Glomerular endothelial cell (primary cell): ENCODE data around the gene KIF26A. TPM values are rescaled to one million over a fixed set of nuclear protein-coding genes. Genes with fewer than 3 reads are reported as not detected.

Experiments
- DNase-seq: peaks from one replicate; pipeline ENCODE4 v3.0.0-alpha.2; 2011; ENCODE audit warnings: low read depth, low spot score; ENCODE audit errors: extremely low read depth
- total RNA-seq: library from RNA; depleted of rRNA; stranded (reverse); fragments of >200 nt; gene quantifications from 2 replicates; pipeline ENCODE4 v1.2.3, GENCODE V29; 2015

Gene KIF26A
- total RNA-seq, 1 donor from 2014 or later, result 19.8 TPM

DNA sequence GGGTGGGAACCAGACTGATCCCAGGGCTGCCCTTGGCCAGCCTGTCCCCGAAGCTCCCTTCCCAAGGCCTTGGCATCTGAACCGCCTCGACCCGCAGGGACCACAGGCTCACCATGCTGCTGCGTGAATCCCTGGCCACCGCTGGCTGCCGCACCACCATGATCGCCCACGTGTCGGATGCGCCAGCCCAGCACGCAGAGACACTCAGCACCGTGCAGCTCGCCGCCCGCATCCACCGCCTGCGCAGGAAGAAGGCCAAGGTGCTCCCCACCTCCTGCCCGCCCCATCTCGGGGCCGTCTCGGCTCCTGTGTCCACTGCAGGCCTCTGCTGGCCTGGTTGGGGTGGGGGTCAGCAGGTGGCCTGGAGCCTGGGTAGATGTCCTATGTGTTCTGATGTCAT lies 35.7 kb downstream of the KIF26A start:
- DNase-seq, result no peak

DNA sequence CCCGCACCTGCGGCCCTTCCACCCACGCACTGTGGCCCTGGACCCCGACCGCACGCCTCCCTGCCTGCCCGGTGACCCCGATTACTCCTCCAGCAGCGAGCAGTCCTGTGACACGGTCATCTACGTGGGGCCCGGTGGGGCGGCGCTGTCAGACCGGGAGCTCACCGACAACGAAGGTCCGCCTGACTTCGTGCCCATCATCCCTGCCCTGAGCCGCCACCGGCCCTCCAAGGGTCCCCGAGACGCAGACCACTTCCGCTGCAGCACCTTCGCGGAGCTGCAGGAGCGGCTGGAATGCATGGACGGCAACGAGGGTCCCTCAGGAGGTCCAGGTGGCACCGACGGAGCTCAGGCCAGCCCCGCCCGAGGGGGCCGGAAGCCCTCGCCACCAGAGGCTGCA lies 36.7 kb downstream of the KIF26A start:
- DNase-seq, result no peak

DNA sequence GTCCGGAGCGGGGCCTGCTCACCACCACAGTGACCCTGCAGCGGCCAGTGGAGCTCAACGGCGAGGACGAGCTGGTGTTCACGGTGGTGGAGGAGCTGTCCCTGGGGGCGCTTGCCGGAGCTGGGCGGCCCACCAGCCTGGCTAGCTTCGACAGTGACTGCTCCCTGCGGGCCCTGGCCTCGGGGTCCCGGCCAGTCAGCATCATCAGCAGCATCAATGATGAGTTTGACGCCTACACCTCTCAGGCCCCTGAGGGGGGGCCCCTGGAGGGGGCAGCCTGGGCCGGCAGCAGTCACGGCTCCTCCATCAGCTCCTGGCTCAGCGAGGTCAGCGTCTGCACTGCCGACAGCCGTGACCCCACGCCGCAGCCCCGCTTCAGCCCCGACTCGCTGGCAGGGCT lies 37.4 kb downstream of the KIF26A start:
- DNase-seq, result no peak

DNA sequence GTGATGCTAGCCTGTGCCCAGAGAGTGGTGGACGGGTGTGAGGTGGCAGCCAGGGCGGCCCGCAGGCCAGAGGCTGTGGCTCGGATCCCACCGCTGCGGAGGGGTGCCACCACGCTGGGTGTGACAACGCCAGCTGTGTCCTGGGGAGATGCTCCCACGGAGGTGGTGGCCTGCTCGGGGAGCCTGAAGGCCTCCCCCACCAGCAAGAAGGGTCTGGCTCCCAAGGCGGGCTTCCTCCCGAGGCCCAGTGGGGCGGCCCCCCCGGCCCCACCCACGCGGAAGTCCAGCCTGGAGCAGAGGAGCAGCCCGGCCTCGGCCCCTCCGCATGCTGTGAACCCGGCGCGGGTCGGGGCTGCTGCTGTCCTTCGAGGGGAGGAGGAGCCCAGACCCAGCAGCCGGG lies 38.2 kb downstream of the KIF26A start:
- DNase-seq, result no peak

DNA sequence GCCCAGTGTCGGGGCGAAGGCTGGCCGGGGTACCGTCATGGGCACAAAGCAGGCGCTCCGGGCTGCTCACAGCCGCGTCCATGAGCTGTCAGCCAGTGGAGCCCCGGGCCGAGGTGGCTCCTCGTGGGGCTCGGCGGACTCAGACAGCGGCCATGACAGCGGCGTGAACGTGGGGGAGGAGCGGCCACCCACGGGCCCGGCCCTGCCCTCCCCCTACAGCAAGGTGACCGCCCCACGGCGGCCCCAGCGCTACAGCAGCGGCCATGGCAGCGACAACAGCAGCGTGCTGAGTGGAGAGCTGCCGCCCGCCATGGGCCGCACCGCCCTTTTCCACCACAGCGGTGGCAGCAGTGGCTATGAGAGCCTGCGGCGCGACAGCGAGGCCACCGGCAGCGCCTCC lies 39.0 kb downstream of the KIF26A start:
- DNase-seq, result no peak

DNA sequence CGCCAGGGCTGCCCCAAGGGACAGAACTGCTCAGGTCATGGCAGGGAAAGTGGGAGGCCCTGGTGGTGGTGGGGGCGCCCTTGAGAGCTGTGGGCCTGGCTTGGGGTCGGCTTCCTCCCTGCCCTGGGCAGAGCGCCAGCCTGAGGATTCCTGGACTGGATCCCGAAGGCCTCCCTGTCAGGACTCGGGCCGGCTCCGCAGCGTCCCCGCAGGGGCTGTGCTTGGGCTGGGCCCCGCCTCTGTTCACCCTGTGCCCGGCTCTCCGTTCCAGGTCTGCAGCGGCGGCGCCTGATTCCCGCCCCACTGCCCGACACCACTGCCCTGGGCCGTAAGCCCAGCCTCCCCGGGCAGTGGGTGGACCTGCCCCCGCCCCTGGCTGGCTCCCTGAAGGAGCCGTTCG lies 39.9 kb downstream of the KIF26A start:
- DNase-seq, result no peak

DNA sequence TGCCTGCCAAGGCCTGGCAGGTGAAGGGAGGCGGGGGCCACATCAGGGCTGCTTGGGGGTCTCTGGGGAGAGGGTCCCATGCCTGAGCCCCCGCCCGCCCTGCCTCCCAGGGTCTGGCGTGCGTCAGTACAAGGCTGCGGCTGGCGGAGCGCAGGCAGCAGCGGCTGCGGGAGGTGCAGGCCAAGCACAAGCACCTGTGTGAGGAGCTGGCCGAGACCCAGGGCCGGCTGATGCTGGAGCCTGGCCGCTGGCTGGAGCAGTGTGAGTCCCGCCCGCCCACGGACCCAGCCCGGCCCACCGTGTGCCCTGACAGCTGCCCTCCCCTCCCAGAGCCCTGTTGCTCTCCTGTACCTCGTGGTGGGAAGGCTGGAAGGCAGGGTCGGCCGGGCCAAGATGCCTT lies 40.7 kb downstream of the KIF26A start:
- DNase-seq, result no peak

DNA sequence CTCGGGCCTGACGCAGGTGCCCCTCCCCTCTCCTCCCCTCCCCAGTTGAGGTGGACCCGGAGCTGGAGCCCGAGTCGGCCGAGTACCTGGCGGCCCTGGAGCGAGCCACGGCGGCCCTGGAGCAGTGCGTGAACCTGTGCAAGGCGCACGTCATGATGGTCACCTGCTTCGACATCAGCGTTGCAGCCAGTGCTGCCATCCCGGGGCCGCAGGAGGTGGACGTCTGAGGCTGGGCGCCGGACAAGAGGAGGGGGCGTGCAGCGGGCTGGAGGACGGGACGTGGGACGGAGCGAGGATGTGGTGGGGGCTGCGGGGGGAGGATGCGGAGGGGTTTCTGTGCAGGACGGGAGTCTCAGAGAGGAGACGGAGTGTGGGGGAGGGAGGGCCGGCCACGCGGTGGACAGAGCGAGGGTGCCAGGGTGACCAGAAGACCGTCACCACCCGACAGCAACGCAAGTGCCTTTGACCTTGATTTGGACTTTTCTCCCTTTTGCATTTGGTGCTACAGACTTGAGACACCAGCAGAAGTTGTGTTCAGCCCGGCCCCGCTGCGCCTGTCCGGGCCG lies 41.3 kb downstream of the KIF26A start:
- no peak for DNase-seq

DNA sequence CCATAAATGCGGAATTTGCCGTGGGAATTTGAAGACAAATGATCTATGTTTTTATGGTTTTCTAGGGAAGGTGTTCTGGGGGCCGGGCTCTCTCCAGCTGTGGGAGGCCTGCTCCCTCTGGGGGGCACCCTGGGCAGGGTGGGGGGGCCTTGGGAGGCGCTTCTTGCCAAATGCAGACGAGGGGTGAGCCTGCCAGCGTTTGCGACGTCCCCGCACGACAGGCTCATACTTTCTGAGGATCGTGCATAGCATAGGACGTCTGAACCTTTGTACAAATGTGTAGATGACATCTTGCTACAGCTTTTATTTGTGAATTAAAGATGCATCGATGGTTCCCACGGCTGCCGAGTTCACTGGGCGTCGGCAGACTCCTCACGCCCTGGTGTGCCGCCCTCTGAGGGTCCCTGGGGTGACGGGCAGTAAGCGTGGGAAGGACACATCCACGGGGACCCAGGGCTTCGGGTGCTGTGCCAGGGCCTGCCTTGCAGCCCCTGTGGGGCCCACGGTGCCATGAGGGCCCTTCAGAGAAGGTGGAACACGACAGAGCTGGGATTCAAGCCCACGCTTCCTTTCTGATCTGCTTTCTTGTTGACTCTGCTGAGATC lies 42.3 kb downstream of the KIF26A start:
- no peak for DNase-seq

DNA sequence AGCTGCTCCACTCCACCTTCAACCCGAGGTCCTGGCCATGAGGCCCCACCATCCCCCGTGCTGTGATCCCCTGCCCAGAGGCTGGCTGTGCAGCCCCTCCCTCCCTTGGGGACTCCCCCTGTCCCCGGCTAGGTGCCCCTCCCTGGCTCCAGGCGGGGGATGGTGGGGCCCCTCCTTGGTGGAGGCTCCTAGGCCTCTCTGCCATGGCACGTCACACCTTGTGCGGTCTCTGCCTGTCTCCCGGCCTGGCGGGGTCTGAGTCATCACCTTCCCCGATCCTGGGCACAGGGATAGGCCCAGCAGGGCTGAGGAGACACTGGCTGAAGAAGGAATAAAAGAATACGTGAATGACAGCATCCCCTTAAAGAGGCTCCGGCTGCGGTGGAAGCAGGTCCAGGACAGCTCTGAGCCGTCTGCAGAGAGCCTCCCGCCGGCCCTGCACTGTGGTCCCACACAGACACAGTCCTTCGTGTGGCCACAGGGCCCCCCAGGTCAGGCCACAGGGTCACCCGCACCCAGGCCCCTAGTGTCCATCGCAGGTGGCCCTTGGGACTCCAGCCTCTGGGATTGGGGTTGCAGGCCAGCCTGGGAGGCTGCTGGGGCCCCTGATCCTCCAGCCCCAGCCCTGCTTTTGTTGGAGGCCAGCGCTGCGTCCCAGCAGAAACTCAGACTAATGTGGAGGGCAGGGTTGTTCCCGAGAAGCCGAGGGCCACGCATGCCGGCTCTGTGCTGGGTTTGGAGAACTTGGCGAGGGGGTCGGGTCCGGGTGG lies 43.6 kb downstream of the KIF26A start:
- no peak for DNase-seq

DNA sequence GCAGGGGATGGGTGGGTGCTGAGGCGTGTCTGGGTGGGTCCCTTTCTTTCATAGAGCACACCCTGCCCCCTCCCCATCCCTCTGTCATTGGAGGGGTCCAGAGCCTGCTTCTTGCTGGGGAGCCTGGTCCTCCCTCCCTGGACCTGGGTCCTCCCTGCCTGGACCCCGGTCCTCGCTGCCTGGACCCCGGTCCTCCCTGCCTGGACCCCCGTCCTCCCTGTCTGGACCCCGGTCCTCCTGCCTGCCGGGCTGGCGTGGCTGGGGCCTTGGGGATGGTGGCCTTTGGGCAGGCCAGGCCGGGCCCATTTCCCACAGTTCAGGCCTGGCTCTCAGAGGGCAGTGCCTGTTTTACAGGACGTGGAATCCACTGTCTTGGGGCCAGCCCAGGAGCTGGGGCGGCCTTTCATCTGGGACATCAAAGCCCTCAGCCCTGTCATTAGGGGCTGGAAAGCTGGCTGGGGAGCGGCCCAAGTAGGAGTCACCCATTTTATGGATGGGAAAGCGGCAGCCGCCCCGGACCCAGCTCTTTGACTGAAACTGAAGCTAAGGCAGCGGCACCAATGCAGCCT lies 44.6 kb downstream of the KIF26A start:
- no peak for DNase-seq

DNA sequence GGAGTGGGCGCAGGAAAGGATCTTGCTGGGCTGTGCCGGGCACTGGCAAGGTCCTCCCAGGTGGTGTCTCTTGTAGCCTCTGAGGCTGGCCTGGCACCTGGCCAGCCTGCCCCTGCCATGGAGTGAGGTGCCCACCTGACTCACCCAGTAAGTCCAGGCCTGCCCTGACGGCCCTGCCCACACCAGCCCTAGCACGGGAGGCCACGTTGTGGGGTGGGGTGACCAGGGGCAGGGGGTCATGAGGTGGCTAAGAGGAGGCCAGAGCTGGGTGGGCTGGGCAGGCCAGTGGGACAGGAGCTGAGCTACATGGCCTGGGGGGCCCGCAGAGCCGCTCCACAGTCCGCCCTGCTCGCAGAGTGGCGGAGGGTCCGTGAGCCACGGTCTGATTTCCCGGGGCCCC lies 45.4 kb downstream of the KIF26A start:
- no peak for DNase-seq

DNA sequence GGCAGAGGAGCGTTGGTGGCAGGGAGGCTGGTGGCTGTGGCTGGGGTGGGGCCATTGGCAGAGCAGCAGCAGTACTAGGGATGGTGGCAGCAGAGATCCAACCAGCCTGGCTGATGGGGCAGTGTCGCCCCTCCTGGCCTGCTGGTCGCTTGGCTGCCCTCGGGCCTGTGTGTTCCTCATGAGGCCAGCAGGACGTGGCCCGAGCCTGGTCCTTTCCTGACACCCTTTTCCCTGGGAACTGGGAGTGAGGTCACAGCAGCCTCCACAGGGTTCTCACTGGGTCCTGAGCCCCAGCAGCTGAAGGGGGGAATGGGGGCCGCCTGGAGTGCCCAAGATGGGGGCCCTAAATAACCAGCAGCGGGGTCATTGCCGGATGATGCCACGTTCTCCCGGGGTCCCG lies 46.1 kb downstream of the KIF26A start:
- DNase-seq, result no peak

DNA sequence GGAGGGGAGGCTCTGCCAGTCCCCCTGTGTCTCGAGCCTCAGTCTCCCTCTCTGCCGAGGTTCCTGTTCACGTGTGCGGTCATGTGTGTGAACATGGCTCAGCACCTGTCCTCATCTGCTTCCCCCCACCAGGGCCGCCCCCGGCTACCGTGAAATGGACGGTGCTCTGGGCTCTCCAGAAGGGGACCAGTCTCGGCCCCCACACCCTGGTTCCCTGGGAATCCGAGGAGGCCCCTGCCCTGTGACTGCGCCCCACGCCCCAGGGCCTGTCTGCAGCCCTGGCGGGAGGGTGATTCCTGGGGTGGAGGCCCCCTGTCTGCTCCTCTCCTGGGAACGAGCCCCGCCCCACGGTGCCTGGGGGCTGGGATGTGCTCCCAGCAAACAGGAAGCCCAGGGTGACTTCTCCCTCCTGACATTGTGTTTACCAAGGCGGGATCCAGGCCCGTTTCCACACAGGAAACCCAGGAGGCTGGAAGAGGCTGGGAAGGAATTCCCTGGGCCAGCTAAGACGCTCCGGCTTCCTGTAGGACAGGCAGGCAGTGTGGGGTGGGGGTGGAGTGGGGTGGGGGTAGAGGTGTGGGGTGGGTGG lies 46.6 kb downstream of the KIF26A start:
- peak; percentile 20 for DNase-seq

DNA sequence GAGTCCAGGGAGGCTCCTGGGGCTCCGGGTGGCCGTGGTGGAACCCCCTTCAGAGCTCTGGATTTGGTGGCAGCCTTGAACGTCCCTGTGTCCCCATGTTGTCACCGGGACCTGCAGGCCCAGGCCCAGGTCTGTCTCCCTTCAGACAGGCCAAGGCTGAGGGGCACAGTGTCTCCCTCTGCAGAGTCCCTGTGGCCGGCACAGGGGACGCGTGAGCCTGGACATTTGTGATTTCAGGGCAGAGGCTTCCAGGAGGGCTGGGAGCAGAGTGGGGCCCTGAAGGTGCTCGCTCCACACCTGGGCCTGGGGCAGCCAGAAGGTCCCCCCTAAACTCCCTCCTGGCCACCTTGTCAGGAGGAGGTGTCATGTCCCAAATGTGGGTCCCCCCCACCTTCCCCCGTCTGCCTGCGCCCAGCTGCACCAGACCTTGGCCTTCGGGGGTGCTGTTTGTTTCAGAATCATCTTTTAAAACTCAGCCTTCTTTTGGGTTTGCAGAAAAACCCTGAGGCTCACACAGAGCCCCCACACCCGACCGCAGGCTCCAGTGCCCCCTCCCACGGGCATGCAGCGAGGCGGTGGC lies 47.6 kb downstream of the KIF26A start:
- no peak for DNase-seq

DNA sequence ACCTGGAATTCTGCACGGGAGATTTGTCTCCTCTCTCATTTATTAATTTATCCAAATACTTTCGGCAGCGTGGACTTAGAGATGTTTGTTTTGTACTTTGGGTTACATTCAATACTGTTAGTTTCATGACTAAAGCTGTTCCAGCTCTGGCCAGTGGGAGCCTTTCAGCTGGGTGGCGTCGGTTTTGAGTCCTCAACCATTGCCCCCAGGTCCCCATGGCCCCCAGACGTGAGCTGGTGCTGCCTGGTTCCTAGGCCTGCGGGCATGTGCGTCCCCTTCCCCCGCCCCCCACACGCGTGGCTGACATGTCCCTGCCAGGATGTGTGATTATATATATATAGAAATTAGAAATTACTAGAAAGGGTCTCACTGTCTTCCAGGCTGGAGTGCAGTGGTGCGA lies 48.2 kb downstream of the KIF26A start:
- DNase-seq, result no peak

DNA sequence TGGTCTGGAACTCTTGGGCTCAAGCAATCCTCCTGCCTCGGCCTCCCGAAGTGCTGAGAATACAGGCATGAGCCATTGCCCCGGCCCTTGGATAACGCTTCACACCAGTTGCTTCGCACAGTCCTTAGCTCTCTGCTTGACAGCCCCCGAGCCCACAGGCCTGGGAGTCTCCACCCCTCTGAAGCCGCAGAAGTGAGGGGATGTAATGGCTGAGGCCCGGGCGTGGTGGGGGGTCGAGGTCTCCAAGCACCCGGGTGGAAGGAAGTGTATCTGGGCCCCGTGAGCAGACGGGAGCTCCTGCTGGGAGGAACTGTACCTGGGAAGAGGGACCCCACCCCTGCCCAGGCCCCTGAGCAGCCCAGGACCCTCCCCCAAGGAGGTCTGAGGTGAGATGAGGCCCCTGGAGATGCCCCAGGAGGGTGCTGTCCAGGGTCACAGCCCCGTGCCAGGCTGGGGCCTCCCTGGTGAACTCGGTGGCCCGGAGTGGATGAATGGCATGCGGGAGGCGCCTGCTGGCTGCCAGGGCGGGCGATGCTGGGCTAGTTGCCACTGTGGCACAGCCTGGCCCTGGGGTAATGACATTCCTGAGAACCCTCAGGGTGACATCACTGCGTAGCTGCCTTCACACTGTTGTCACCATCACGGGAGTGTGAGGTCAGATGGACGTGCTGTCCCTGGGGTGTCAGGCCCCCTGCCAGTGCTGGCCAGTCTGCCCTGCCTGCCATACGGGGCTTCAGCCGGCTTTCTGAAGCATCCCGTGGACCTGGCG lies 48.9 kb downstream of the KIF26A start:
- no peak for DNase-seq

DNA sequence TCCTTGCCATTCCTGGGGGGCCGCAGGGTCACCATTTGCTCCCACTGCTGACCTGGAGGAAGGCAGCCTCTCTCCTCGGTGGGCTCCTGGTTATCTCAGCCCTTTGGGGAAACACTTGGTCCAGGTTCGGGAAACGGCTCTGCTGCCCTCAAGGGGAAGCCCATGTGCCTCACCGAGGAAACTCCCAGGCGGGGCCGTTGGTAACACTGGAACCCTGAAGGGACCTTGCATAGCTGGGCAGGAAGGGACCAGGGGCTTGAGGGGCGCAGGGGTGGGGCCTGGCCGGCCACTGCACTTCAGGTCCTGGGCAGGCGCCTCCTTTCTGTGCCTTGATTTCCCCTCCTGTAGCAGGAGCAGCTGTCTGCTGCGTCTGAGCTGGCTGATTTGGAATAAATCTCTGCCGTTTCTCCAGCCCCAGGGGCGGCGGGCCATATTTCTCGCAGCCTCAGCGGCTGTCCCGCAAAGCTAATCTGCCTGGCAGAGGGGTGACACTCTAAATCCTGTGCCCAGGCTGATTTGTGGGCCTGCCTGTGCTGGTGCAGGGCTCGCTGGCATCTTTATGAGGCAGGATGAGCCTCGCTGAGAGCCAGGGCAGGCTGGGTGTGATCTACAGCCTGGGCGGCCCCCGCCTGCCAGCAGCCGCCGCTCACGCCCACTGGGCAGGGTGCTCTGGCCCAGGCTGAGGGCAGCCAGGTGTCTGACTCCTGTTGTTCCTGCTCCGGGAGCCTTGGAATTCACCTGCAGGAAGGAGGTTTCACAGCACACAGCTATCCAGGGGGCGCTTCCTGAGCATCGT lies 49.7 kb downstream of the KIF26A start:
- DNase-seq, result no peak

DNA sequence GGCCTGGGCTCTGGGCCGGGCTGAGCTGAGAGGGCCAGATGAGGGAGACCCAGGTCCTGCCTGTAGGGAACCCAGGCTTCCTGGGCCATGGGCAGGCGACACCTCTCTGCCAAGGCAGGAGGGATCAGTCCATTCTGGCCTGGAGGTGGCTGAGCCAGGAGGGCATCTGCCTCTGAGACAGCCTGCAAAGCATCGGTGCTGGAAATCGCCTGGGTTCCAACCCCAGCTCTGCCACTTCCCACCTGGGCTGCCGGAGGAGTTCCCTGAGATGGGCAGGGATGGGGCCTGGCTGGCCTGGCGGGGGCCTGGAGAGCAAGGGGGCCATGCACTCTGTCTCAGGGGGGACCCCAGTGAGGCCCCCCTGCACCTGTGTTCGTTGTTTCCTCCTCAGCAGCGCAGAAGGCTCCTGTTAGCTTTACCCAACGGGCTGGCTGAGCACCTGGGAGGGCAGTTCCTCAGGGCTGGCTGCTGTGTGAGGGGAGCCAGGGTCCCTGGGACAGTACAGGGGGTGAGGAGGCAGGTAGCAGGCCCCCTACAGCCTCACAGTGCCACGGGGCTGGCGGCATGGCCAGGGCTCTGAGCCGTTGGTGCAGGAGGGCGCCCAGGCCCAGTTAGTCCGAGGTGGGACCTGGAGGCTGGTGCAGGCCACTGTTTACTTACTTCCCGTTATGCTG lies 50.5 kb downstream of the KIF26A start:
- no peak for DNase-seq
